CD4-positive, alpha-beta memory T cell (primary cell): ENCODE results near the gene INO80E. TPM values are rescaled to one million over a fixed set of nuclear protein-coding genes. Genes with fewer than 3 reads are reported as not detected.

ENCODE experiments used
- CTCF ChIA-PET: fragments of 350-600 bp; sonication (Branson Sonifier 250); formaldehyde crosslinking; loops from one replicate; lab custom pipeline; 2021; ENCODE audit warnings: inconsistent platforms; ENCODE audit not compliant: partially characterized antibody; lab: Charles Lee
- POLR2A ChIA-PET: fragments of 350-600 bp; sonication (Branson Sonifier 250); formaldehyde crosslinking; loops from one replicate; lab custom pipeline; 2021; ENCODE audit not compliant: partially characterized antibody; lab: Charles Lee
- DNase-seq, 5 donors: peaks; one replicate each; pipeline versions ENCODE4 v3.0.0 to v3.0.0-alpha.2; 2020 to 2022; ENCODE audit warnings: mixed read lengths in 1 of 5
- H3K27ac ChIP-seq: one replicate; pipeline ENCODE4 v1.7.0; 2013; ENCODE audit warnings: low read depth, low read length
- H3K27me3 ChIP-seq: 2 replicates; pipeline ENCODE4 v1.7.0; 2013; ENCODE audit warnings: mild to moderate bottlenecking, low read length, moderate library complexity; ENCODE audit not compliant: insufficient read depth
- H3K36me3 ChIP-seq: 2 replicates; pipeline ENCODE4 v1.7.0; 2013; ENCODE audit warnings: mild to moderate bottlenecking, low read length, moderate library complexity; ENCODE audit not compliant: insufficient read depth
- H3K4me1 ChIP-seq: 2 replicates; pipeline ENCODE4 v1.7.0; 2013; ENCODE audit warnings: mild to moderate bottlenecking, low read length, moderate library complexity; ENCODE audit not compliant: insufficient read depth
- H3K4me3 ChIP-seq, 2 donors: one replicate each; pipeline ENCODE4 v1.7.0; 2013; ENCODE audit warnings: low read length in 2 of 2, mild to moderate bottlenecking in 1 of 2
- H3K9me3 ChIP-seq, 2 donors: one replicate each; pipeline ENCODE4 v1.7.0; 2013; ENCODE audit warnings: low read length in 2 of 2, control low read depth in 1 of 2; ENCODE audit not compliant: control insufficient read depth in 1 of 2
- H3K27ac Mint-ChIP-seq, 7 donors: one replicate each; pipeline ENCODE4 v1.8.0; 2020 to 2021; ENCODE audit warnings: mixed read lengths in 7 of 7, mild to moderate bottlenecking in 6 of 7, inconsistent platforms in 3 of 7, moderate library complexity in 3 of 7
- H3K27me3 Mint-ChIP-seq, 2 donors: one replicate each; pipeline ENCODE4 v1.8.0; 2020 to 2021; ENCODE audit warnings: mixed read lengths in 2 of 2
- H3K36me3 Mint-ChIP-seq, 2 donors: one replicate each; pipeline ENCODE4 v1.8.0; 2020 to 2021; ENCODE audit warnings: mixed read lengths in 2 of 2, inconsistent platforms in 1 of 2, mild to moderate bottlenecking in 1 of 2
- H3K4me1 Mint-ChIP-seq, 4 donors: one replicate each; pipeline ENCODE4 v1.8.0; 2020 to 2021; ENCODE audit warnings: mixed read lengths in 4 of 4, mild to moderate bottlenecking in 1 of 4
- H3K4me3 Mint-ChIP-seq, 8 donors: one replicate each; pipeline ENCODE4 v1.8.0; 2020 to 2021; ENCODE audit warnings: mixed read lengths in 8 of 8, mild to moderate bottlenecking in 7 of 8, moderate library complexity in 6 of 8, inconsistent platforms in 3 of 8
- H3K9me3 Mint-ChIP-seq, 8 donors: one replicate each; pipeline ENCODE4 v1.8.0; 2020 to 2021; ENCODE audit warnings: mixed read lengths in 8 of 8, mild to moderate bottlenecking in 5 of 8, inconsistent platforms in 3 of 8, moderate library complexity in 1 of 8
- intact Hi-C: fragments of 100-400 bp; cut with micrococcal nuclease; formaldehyde crosslinking; loops from one replicate; pipeline ENCODE4 v1.15.1; 2023
- polyA plus RNA-seq, 2 donors: library from polyadenylated mRNA; unstranded; fragments of 300-500 nt; fragmentation: Illumina TruSeq; gene quantifications; one replicate each; pipeline ENCODE4 v1.2.3, GENCODE V29; 2021
- total RNA-seq, 2 experiments: library from RNA; stranded (reverse); gene quantifications; one replicate each; pipeline ENCODE4 v1.2.3, GENCODE V29; 2021

The INO80E gene
- total and polyA plus RNA-seq, 4 experiments from 2014 or later, result 6.7 to 126 (median 65.5) TPM

DNA sequence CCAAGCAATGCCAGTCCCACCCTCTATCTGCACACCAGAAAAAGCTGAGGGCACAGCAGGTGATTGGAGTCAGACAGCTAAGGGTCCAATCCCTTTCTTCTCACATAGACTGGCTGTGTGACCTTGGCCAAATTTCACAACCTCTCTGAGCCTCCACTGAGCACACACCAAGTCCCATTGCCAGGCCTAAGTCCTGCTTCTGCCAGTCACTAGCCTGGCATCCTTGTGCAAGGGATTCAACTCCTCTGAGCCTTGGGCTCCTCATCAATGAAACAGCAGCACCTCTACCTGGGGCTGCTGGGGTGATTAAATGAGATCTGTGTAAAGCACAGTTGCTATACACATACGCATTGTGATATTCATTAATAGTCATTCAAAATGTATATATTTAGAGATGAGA lies 50.5 kb downstream of the INO80E start:
- Histone ChIP-seq H3K9me3 (no peaks in the 10 kb centered on the region), H3K4me3 (no peak overlapping the region), H3K27ac (no peak overlapping the region), H3K36me3 (no peaks in the 10 kb centered on the region), H3K27me3 (no peaks in the 10 kb centered on the region), H3K4me1 (no peaks in the 10 kb centered on the region)
- Mint-ChIP-seq H3K36me3 (no peaks in the 10 kb centered on the region), H3K9me3 (no peaks in the 10 kb centered on the region), H3K4me1 (peaks cover 0 to 8% (median 6%) of the 10 kb centered on the region in 4 donors), H3K4me3 (no peak overlapping the region), H3K27me3 (peaks cover 0 to 2% of the 10 kb centered on the region in 2 donors), H3K27ac (no peak overlapping the region)
- intact Hi-C loops, result no loop called here
- ChIA-PET POLR2A (no interaction called here), CTCF (interaction anchor here (0.8 to 1.2 kb wide), 2 partner anchors 10 to 14 kb away, joined by 3 to 5 read pairs; no protein-coding TSS in a partner anchor)
- DNase-seq, result no peak

GRCh38 chr16:30049871-30050270 lies 53.8 kb downstream of the INO80E start:
- Mint-ChIP-seq H3K4me3 (no peak overlapping the region), H3K9me3 (no peaks in the 10 kb centered on the region), H3K27me3 (no peaks in the 10 kb centered on the region), H3K36me3 (peaks cover 0 to 1% of the 10 kb centered on the region in 2 donors), H3K27ac (peak overlapping the region in 1 of 7 donors; percentile 67), H3K4me1 (peaks cover 7 to 28% (median 18%) of the 10 kb centered on the region in 4 donors)
- no peaks in the 10 kb centered on the region for H3K9me3 ChIP-seq
- H3K4me1 ChIP-seq, result peaks cover 12% of the 10 kb centered on the region
- H3K27me3 ChIP-seq, result no peaks in the 10 kb centered on the region
- no peak overlapping the region for H3K27ac ChIP-seq
- CTCF ChIA-PET, result no interaction called here
- no peak overlapping the region for H3K4me3 ChIP-seq
- intact Hi-C loops, result no loop called here
- POLR2A ChIA-PET, result no interaction called here
- no peak for DNase-seq
- H3K36me3 ChIP-seq, result no peaks in the 10 kb centered on the region

DNA sequence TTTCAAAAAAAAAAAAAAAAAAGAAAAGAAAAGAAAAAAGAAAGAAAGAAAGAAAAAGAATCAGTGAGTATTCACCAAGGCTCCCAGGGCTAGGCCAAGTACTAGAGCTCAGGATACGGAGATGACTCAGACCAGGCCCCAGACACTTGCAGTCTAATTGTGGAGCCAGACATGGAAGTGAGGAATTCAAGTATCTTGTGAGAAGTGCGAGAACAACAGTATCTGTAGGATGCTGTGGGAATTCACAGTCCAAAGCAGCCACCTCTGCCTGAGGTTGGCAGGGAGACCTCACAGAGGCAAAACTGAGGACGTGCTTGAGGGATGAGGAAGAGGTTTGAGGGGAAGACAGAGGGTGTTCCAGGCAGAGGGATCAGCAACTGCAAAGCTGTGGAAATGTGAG lies 55.5 kb downstream of the INO80E start:
- peak overlapping the region in 5 of 7 donors; percentile 36 to 90 (median 67) for H3K27ac Mint-ChIP-seq
- Histone ChIP-seq H3K27me3 (no peaks in the 10 kb centered on the region), H3K4me3 (no peak overlapping the region), H3K36me3 (no peaks in the 10 kb centered on the region), H3K4me1 (peaks cover 21% of the 10 kb centered on the region), H3K27ac (no peak overlapping the region), H3K9me3 (no peaks in the 10 kb centered on the region)
- ChIA-PET CTCF (interaction anchor here (1.0 kb wide), 1 partner anchor 21 kb away, joined by 3 read pairs; the partner anchor contains the start of gene TLCD3B), POLR2A (interaction anchor here (5.0 kb wide), 1 partner anchor 13 kb away, joined by 91 read pairs; the partner anchor contains the start of gene ALDOA)
- H3K4me3 Mint-ChIP-seq, result peak overlapping the region in 7 of 8 donors; percentile 20 to 79 (median 55)
- DNase-seq, result no peak
- peaks cover 0 to 1% of the 10 kb centered on the region in 2 donors for H3K36me3 Mint-ChIP-seq
- intact Hi-C loops, result no loop called here
- no peaks in the 10 kb centered on the region for H3K27me3 Mint-ChIP-seq
- H3K4me1 Mint-ChIP-seq, result peaks cover 10 to 31% (median 23%) of the 10 kb centered on the region in 4 donors
- peaks cover 0 to 1% (median 0%) of the 10 kb centered on the region in 8 donors for H3K9me3 Mint-ChIP-seq

GRCh38 chr16:30052671-30053372 lies 56.8 kb downstream of the INO80E start:
- Mint-ChIP-seq H3K36me3 (peaks cover 0 to 1% of the 10 kb centered on the region in 2 donors), H3K27ac (peak overlapping the region in 6 of 7 donors; percentile 53 to 94 (median 79)), H3K9me3 (peaks cover 0 to 2% (median 0%) of the 10 kb centered on the region in 8 donors), H3K27me3 (no peaks in the 10 kb centered on the region), H3K4me1 (peaks cover 10 to 31% (median 23%) of the 10 kb centered on the region in 4 donors), H3K4me3 (peak overlapping the region; percentile 84 to 93 (median 87))
- Histone ChIP-seq H3K4me1 (peaks cover 21% of the 10 kb centered on the region), H3K4me3 (peak overlapping the region; percentile 23 to 64), H3K9me3 (no peaks in the 10 kb centered on the region), H3K27ac (no peak overlapping the region), H3K36me3 (no peaks in the 10 kb centered on the region), H3K27me3 (no peaks in the 10 kb centered on the region)
- CTCF ChIA-PET, result interaction anchor here (0.6 to 4.1 kb wide), 4 partner anchors 10 to 206 kb away, joined by 3 to 21 read pairs (median 4); partner anchors contain the start of genes ALDOA and TLCD3B
- DNase-seq, result peak; percentile 80 to 88 (median 82)
- intact Hi-C loops, result loop anchor here (1.0 kb wide), 2 partner anchors 12 to 38 kb away; partner anchors contain the start of genes ALDOA and TBX6
- POLR2A ChIA-PET, result interaction anchor here (0.9 to 5.0 kb wide), 5 partner anchors 12 to 133 kb away, joined by 3 to 91 read pairs (median 3); partner anchors contain the start of genes ALDOA, PPP4C and TBX6

GRCh38 chr16:30053376-30054015 lies 57.5 kb downstream of the INO80E start:
- ChIA-PET CTCF (interaction anchor here (0.6 to 4.1 kb wide), 4 partner anchors 10 to 206 kb away, joined by 3 to 21 read pairs (median 4); partner anchors contain the start of genes ALDOA and TLCD3B), POLR2A (interaction anchor here (0.9 to 5.0 kb wide), 5 partner anchors 11 to 133 kb away, joined by 3 to 91 read pairs (median 3); partner anchors contain the start of genes ALDOA, PPP4C and TBX6)
- Histone ChIP-seq H3K27ac (no peak overlapping the region), H3K27me3 (no peaks in the 10 kb centered on the region), H3K36me3 (no peaks in the 10 kb centered on the region), H3K9me3 (no peaks in the 10 kb centered on the region), H3K4me1 (peaks cover 21% of the 10 kb centered on the region), H3K4me3 (peak overlapping the region; percentile 23 to 64)
- Mint-ChIP-seq H3K4me1 (peaks cover 10 to 31% (median 23%) of the 10 kb centered on the region in 4 donors), H3K9me3 (peaks cover 0 to 2% (median 0%) of the 10 kb centered on the region in 8 donors), H3K36me3 (peaks cover 0 to 1% of the 10 kb centered on the region in 2 donors), H3K27me3 (no peaks in the 10 kb centered on the region), H3K27ac (peak overlapping the region in 6 of 7 donors; percentile 25 to 87 (median 72)), H3K4me3 (peak overlapping the region; percentile 63 to 93 (median 74))
- DNase-seq, result no peak
- intact Hi-C loops, result loop anchor here (1.0 kb wide), 2 partner anchors 12 to 38 kb away; partner anchors contain the start of genes ALDOA and TBX6

GRCh38 chr16:30054451-30054850 lies 58.4 kb downstream of the INO80E start:
- POLR2A ChIA-PET, result interaction anchor here (1.0 to 5.0 kb wide), 6 partner anchors 10 to 131 kb away, joined by 3 to 91 read pairs (median 4); partner anchors contain the start of genes ALDOA, CORO1A and TBX6
- H3K4me1 Mint-ChIP-seq, result peaks cover 10 to 31% (median 23%) of the 10 kb centered on the region in 4 donors
- H3K4me3 Mint-ChIP-seq, result peak overlapping the region in 7 of 8 donors; percentile 28 to 75 (median 59)
- Histone ChIP-seq H3K27me3 (no peaks in the 10 kb centered on the region), H3K9me3 (no peaks in the 10 kb centered on the region), H3K4me1 (peaks cover 21% of the 10 kb centered on the region), H3K36me3 (no peaks in the 10 kb centered on the region), H3K27ac (no peak overlapping the region), H3K4me3 (no peak overlapping the region)
- intact Hi-C loops, result no loop called here
- peaks cover 0 to 2% (median 0%) of the 10 kb centered on the region in 8 donors for H3K9me3 Mint-ChIP-seq
- CTCF ChIA-PET, result interaction anchor here (0.8 to 4.1 kb wide), 10 partner anchors 9 to 376 kb away, joined by 3 to 26 read pairs (median 6); partner anchors contain the start of genes ALDOA, PPP4C, QPRT and TBX6
- H3K27ac Mint-ChIP-seq, result peak overlapping the region in 4 of 7 donors; percentile 52 to 83 (median 66)
- DNase-seq, result no peak
- H3K36me3 Mint-ChIP-seq, result peaks cover 0 to 1% of the 10 kb centered on the region in 2 donors
- H3K27me3 Mint-ChIP-seq, result no peaks in the 10 kb centered on the region
